GM23338 (cell line): ENCODE results near the gene STON2. TPM values are rescaled to one million over a fixed set of nuclear protein-coding genes. Genes with fewer than 3 reads are reported as not detected.

Source experiments
- ATAC-seq: fragments of 200-7000 bp; cut with Tn5 transposase; 3 replicates; pipeline ENCODE4 v1.9.1; 2020
- DNase-seq: peaks from one replicate; pipeline ENCODE4 v3.0.0-alpha.2; 2015; ENCODE audit warnings: low spot score
- H2AFZ ChIP-seq: fragments of 200-600 bp; sonication (generic); 2 replicates; pipeline ENCODE4 v1.8.0; 2016; ENCODE audit warnings: antibody characterized with exemption, mild to moderate bottlenecking, moderate library complexity
- H3F3A ChIP-seq: fragments of 200-600 bp; sonication (generic); replicated peaks from 2 replicates; pipeline ENCODE4 v1.8.0; 2017; ENCODE audit warnings: antibody characterized with exemption, mixed run types, low read depth
- H3K27ac ChIP-seq: fragments of 200-600 bp; sonication (generic); 2 replicates; pipeline ENCODE4 v1.6.1; 2016; ENCODE audit warnings: low read depth
- H3K27me3 ChIP-seq: fragments of 200-600 bp; sonication (generic); 2 replicates; pipeline ENCODE4 v1.8.0; 2016; ENCODE audit warnings: mild to moderate bottlenecking, mixed run types, moderate library complexity; ENCODE audit not compliant: insufficient read depth
- H3K36me3 ChIP-seq: fragments of 200-600 bp; sonication (generic); 2 replicates; pipeline ENCODE4 v1.8.0; 2016; ENCODE audit warnings: mild to moderate bottlenecking; ENCODE audit not compliant: insufficient read depth
- H3K4me1 ChIP-seq: fragments of 200-600 bp; sonication (generic); 2 replicates; pipeline ENCODE4 v1.8.0; 2016; ENCODE audit warnings: mild to moderate bottlenecking, moderate library complexity; ENCODE audit not compliant: insufficient read depth
- H3K4me2 ChIP-seq: fragments of 200-600 bp; sonication (generic); 2 replicates; pipeline ENCODE4 v1.7.1; 2017; ENCODE audit warnings: mixed run types
- H3K4me3 ChIP-seq: fragments of 200-600 bp; sonication (generic); 2 replicates; pipeline ENCODE4 v1.6.1; 2016; ENCODE audit warnings: mixed run types
- H3K79me2 ChIP-seq: fragments of 200-600 bp; sonication (generic); replicated peaks from 2 replicates; pipeline ENCODE4 v1.8.0; 2017; ENCODE audit warnings: mild to moderate bottlenecking; ENCODE audit not compliant: insufficient read depth
- H3K9me2 ChIP-seq: fragments of 200-600 bp; sonication (generic); 2 replicates; pipeline ENCODE4 v1.8.0; 2017; ENCODE audit not compliant: insufficient read depth
- H4K20me1 ChIP-seq: fragments of 200-600 bp; sonication (generic); replicated peaks from 2 replicates; pipeline ENCODE4 v1.8.0; 2017; ENCODE audit warnings: mild to moderate bottlenecking; ENCODE audit not compliant: insufficient read depth
- H3K27ac Mint-ChIP-seq: 2 replicates; pipeline ENCODE4 v1.8.0; 2020; ENCODE audit warnings: inconsistent platforms, mild to moderate bottlenecking, moderate library complexity, mixed read lengths
- H3K27me3 Mint-ChIP-seq: 3 replicates; pipeline ENCODE4 v1.8.0; 2022; ENCODE audit warnings: low read depth, mild to moderate bottlenecking, moderate library complexity, mixed read lengths, inconsistent platforms; ENCODE audit not compliant: insufficient read depth, poor library complexity
- H3K36me3 Mint-ChIP-seq: 3 replicates; pipeline ENCODE4 v1.8.0; 2021; ENCODE audit warnings: low read depth, mild to moderate bottlenecking, inconsistent platforms, moderate library complexity, mixed read lengths
- H3K4me1 Mint-ChIP-seq: 3 replicates; pipeline ENCODE4 v1.8.0; 2020; ENCODE audit warnings: mild to moderate bottlenecking, inconsistent platforms, mixed read lengths
- H3K4me3 Mint-ChIP-seq: 3 replicates; pipeline ENCODE4 v1.8.0; 2021; ENCODE audit warnings: moderate library complexity, mild to moderate bottlenecking, inconsistent platforms, mixed read lengths
- H3K9me3 Mint-ChIP-seq: 3 replicates; pipeline ENCODE4 v1.8.0; 2020; ENCODE audit warnings: moderate library complexity, mild to moderate bottlenecking, inconsistent platforms, mixed read lengths
- CREB1 ChIP-seq: fragments of 250-450 bp; sonication (Bioruptor Pico); IDR thresholded peaks from 2 replicates; pipeline ENCODE4 v1.5.0; 2020; ENCODE audit warnings: low read depth, mild to moderate bottlenecking, moderate library complexity
- EZH2 ChIP-seq: fragments of 200-600 bp; sonication (generic); IDR thresholded peaks from one replicate; pipeline ENCODE4 v1.8.0; 2017; ENCODE audit warnings: antibody characterized with exemption, mild to moderate bottlenecking, low read depth; ENCODE audit not compliant: unreplicated experiment
- EZH2phosphoT487 ChIP-seq: fragments of 200-600 bp; sonication (generic); IDR thresholded peaks from one replicate; pipeline ENCODE4 v1.8.1; 2018; ENCODE audit warnings: antibody characterized with exemption; ENCODE audit not compliant: unreplicated experiment
- JUNB ChIP-seq: IDR thresholded peaks from one replicate; pipeline ENCODE4 v1.6.1; 2016; ENCODE audit warnings: antibody characterized with exemption; ENCODE audit not compliant: unreplicated experiment
- NANOG ChIP-seq: IDR thresholded peaks from 2 replicates; pipeline ENCODE4 v1.6.1; 2016; ENCODE audit warnings: antibody characterized with exemption, borderline replicate concordance
- STAT1 ChIP-seq: IDR thresholded peaks from one replicate; pipeline ENCODE4 v1.6.1; 2016; ENCODE audit warnings: antibody characterized with exemption; ENCODE audit not compliant: unreplicated experiment
- ZNF114 ChIP-seq: fragments of 250-450 bp; sonication (Bioruptor Pico); IDR thresholded peaks from 2 replicates; pipeline ENCODE4 v1.5.0; 2020; ENCODE audit warnings: mild to moderate bottlenecking, moderate library complexity
- ZNF331 ChIP-seq: fragments of 250-450 bp; sonication (Bioruptor Pico); IDR thresholded peaks from 2 replicates; pipeline ENCODE4 v1.5.0; 2020; ENCODE audit warnings: low read depth, mild to moderate bottlenecking, moderate library complexity
- polyA plus RNA-seq: library from polyadenylated mRNA; unstranded; fragments of >200 nt; fragmentation: Nextera tagmentation; extraction: Ambion mirVana; gene quantifications from 2 replicates; pipeline ENCODE4 v1.2.1, GENCODE V29; 2016
- total RNA-seq: library from RNA; depleted of rRNA; stranded (reverse); fragments of >200 nt; shearing (Covaris generic); gene quantifications from 2 replicates; pipeline ENCODE4 v1.2.3, GENCODE V29; 2014
- TF ChIP-seq, protein P1 (sequence below), 2 experiments: fragments of 200-600 bp in 1 of 2; sonication (generic) in 1 of 2; conservative IDR thresholded peaks; 2 replicates each; pipeline versions ENCODE4 v1.5.1 to v1.6.1; 2016 to 2017; ENCODE audit warnings: antibody characterized with exemption in 2 of 2, low read depth in 2 of 2, mild to moderate bottlenecking in 2 of 2, moderate library complexity in 1 of 2
- TF ChIP-seq, protein P2 (sequence below): IDR thresholded peaks from one replicate; pipeline ENCODE4 v1.6.1; 2018; ENCODE audit warnings: antibody characterized with exemption; ENCODE audit not compliant: unreplicated experiment

STON2 gene
- total and polyA plus RNA-seq, 2 experiments from 2014 or later, result 8.2 to 71.0 TPM

DNA sequence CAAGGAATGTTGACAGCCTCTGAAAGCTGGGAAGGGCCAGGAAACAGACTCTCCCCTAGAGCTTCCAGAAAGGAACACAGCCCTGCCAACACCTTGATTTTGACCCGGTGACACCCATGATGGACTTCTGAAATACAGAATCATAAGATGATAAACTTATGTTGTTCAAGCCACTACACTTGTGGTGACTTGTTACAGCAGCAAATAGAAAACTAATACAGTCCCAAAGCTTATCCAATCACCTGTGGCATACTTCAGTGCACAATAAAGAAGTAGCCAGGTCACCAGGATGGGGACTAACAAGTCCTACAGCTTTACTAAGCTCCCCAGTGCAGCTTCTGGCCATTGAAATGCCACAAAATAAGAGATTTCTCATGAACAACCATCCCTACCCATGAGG is 5.4 kb downstream of the STON2 start:
- Histone ChIP-seq H3K27me3 (no peaks in the 10 kb centered on the region), H3K36me3 (peaks cover 5% of the 10 kb centered on the region), H2AFZ (no peak overlapping the region), H3K27ac (no peak overlapping the region), H3F3A (no peaks in the 10 kb centered on the region), H3K79me2 (peaks cover 10% of the 10 kb centered on the region; the same call in 1 of the 2 replicates), H4K20me1 (peaks cover 6% of the 10 kb centered on the region; the same call in 1 of the 2 replicates), H3K4me3 (no peak overlapping the region), H3K4me2 (no peak overlapping the region), H3K4me1 (no peaks in the 10 kb centered on the region), H3K9me2 (no peaks in the 10 kb centered on the region)
- no peaks in the 10 kb centered on the region for H3K9me3 Mint-ChIP-seq
- H3K27me3 Mint-ChIP-seq, result peaks cover 2% of the 10 kb centered on the region
- H3K27ac Mint-ChIP-seq, result no peak overlapping the region
- no peak for ATAC-seq
- TF ChIP-seq NANOG, result no peak
- TF ChIP-seq, protein P1, sequence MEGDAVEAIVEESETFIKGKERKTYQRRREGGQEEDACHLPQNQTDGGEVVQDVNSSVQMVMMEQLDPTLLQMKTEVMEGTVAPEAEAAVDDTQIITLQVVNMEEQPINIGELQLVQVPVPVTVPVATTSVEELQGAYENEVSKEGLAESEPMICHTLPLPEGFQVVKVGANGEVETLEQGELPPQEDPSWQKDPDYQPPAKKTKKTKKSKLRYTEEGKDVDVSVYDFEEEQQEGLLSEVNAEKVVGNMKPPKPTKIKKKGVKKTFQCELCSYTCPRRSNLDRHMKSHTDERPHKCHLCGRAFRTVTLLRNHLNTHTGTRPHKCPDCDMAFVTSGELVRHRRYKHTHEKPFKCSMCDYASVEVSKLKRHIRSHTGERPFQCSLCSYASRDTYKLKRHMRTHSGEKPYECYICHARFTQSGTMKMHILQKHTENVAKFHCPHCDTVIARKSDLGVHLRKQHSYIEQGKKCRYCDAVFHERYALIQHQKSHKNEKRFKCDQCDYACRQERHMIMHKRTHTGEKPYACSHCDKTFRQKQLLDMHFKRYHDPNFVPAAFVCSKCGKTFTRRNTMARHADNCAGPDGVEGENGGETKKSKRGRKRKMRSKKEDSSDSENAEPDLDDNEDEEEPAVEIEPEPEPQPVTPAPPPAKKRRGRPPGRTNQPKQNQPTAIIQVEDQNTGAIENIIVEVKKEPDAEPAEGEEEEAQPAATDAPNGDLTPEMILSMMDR (conservative IDR thresholded peaks at IDR 0.05; ENCODE audit: low read depth in 2 of 2), result no peak
- peaks cover 6% of the 10 kb centered on the region for H3K4me1 Mint-ChIP-seq
- no peak for DNase-seq
- no peak overlapping the region for H3K4me3 Mint-ChIP-seq
- peaks cover 53% of the 10 kb centered on the region for H3K36me3 Mint-ChIP-seq

DNA sequence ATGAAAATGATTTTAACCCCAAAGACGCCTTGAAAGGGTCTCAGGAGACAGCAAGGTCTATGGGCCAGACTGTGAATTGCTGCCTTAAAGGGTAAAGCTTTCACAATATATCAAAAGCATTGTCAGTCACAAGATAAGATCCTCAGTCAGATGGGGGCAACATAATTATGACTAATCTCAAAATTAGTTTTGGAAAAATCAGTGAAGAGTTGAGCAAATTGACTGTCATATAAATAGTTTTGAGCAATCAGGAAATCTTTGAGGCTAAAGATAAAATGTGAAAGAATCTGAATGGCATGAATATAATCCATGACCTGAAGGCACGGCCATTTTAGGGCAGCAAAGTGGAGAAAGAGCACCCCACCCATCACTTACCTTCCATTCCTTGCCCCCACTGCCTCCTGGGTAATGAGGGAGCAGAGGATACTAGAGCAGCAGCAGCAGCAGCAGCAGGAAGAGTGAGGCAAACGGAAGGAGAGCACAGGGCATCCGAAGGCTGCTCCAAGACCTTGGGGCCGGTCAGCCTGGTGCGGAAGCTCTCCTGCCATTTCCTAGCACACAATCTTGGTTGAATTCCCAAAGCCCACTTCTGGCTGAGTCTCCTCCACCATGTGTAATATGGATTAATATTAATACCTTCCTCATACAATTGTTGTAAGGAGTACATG is 7.0 kb downstream of the STON2 start:
- Histone ChIP-seq H3K9me2 (no peaks in the 10 kb centered on the region), H4K20me1 (0 out of 2 replicates have a peak, but pooled peaks cover 6% of the 10 kb centered on the region), H3K27ac (no peak overlapping the region), H3K36me3 (peaks cover 5% of the 10 kb centered on the region), H2AFZ (no peak overlapping the region), H3K79me2 (no peaks in the 10 kb centered on the region), H3F3A (no peaks in the 10 kb centered on the region), H3K27me3 (no peaks in the 10 kb centered on the region), H3K4me2 (no peak overlapping the region), H3K4me1 (no peaks in the 10 kb centered on the region), H3K4me3 (no peak overlapping the region)
- no peak overlapping the region for H3K27ac Mint-ChIP-seq
- no peaks in the 10 kb centered on the region; the same call in 2 of the 3 replicates for H3K9me3 Mint-ChIP-seq
- H3K4me1 Mint-ChIP-seq, result peaks cover 10% of the 10 kb centered on the region
- H3K4me3 Mint-ChIP-seq, result no peak overlapping the region
- TF ChIP-seq JUNB, result no peak
- TF ChIP-seq CREB1 (CRISPR knock-in tag), result no peak
- H3K36me3 Mint-ChIP-seq, result peaks cover 59% of the 10 kb centered on the region
- H3K27me3 Mint-ChIP-seq, result peaks cover 2% of the 10 kb centered on the region
- DNase-seq (no peak), ATAC-seq (no peak)

DNA sequence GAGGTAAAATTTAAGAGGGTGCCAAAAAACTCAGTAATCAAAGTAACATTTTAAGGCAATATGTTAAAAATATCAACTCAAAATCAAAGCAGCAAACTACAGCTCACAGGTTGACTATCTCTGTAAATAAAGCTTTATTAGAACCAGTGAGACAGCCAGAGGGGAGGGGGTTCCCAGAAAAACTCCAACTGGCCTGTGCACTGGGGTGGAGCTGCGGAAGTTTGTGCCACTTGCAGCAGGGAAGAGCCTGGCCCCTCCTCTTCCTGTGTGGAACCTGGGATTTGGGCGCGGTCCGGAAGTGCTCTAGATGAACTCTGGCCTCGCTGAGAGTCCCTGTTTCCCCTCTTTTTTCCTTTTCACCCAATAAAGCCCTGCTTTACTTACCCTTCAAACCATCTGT is 8.1 kb downstream of the STON2 start:
- Histone ChIP-seq H3K36me3 (no peaks in the 10 kb centered on the region; the same call in 1 of the 2 replicates), H3K9me2 (no peaks in the 10 kb centered on the region), H4K20me1 (0 out of 2 replicates have a peak, but pooled peaks cover 6% of the 10 kb centered on the region), H2AFZ (no peak overlapping the region), H3K4me3 (no peak overlapping the region), H3F3A (no peaks in the 10 kb centered on the region), H3K4me2 (no peak overlapping the region), H3K79me2 (no peaks in the 10 kb centered on the region), H3K27ac (no peak overlapping the region), H3K27me3 (no peaks in the 10 kb centered on the region), H3K4me1 (peaks cover 5% of the 10 kb centered on the region; the same call in 1 of the 2 replicates)
- Mint-ChIP-seq H3K4me1 (peaks cover 13% of the 10 kb centered on the region), H3K4me3 (no peak overlapping the region), H3K36me3 (peaks cover 50% of the 10 kb centered on the region), H3K27ac (no peak overlapping the region), H3K9me3 (no peaks in the 10 kb centered on the region; the same call in 2 of the 3 replicates), H3K27me3 (peaks cover 2% of the 10 kb centered on the region)
- no peak for ATAC-seq
- DNase-seq, result no peak
- TF ChIP-seq ZNF331 (CRISPR knock-in tag) (no peak), ZNF114 (CRISPR knock-in tag) (no peak), NANOG (no peak), EZH2 (no peak), EZH2phosphoT487 (no peak), STAT1 (no peak)
- TF ChIP-seq, protein P2, sequence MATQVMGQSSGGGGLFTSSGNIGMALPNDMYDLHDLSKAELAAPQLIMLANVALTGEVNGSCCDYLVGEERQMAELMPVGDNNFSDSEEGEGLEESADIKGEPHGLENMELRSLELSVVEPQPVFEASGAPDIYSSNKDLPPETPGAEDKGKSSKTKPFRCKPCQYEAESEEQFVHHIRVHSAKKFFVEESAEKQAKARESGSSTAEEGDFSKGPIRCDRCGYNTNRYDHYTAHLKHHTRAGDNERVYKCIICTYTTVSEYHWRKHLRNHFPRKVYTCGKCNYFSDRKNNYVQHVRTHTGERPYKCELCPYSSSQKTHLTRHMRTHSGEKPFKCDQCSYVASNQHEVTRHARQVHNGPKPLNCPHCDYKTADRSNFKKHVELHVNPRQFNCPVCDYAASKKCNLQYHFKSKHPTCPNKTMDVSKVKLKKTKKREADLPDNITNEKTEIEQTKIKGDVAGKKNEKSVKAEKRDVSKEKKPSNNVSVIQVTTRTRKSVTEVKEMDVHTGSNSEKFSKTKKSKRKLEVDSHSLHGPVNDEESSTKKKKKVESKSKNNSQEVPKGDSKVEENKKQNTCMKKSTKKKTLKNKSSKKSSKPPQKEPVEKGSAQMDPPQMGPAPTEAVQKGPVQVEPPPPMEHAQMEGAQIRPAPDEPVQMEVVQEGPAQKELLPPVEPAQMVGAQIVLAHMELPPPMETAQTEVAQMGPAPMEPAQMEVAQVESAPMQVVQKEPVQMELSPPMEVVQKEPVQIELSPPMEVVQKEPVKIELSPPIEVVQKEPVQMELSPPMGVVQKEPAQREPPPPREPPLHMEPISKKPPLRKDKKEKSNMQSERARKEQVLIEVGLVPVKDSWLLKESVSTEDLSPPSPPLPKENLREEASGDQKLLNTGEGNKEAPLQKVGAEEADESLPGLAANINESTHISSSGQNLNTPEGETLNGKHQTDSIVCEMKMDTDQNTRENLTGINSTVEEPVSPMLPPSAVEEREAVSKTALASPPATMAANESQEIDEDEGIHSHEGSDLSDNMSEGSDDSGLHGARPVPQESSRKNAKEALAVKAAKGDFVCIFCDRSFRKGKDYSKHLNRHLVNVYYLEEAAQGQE, result no peak
- TF ChIP-seq, protein P1 (conservative IDR thresholded peaks at IDR 0.05; ENCODE audit: low read depth in 2 of 2), result no peak
